Endometrium (tissue), 2 donors: ENCODE data around the gene LRRC23.
"Not testable (repeated sequence)": the region's sequence is repeated elsewhere in the genome, so short reads cannot be mapped to it uniquely, and the experiment has no call there.

Experiments used
- FAIRE-seq: peaks from 2 replicates; lab custom pipeline; 2012; peaks lifted over from hg19 to GRCh38; lab: Jason Lieb, UNC
- donor health status: control.
- donor health status: control.

The LRRC23 gene, protein sequence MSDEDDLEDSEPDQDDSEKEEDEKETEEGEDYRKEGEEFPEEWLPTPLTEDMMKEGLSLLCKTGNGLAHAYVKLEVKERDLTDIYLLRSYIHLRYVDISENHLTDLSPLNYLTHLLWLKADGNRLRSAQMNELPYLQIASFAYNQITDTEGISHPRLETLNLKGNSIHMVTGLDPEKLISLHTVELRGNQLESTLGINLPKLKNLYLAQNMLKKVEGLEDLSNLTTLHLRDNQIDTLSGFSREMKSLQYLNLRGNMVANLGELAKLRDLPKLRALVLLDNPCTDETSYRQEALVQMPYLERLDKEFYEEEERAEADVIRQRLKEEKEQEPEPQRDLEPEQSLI

GRCh38 chr12:6904280-6905276 lies at the start of gene LRRC23:
Gene LRRC23 (plus strand): TSS chr12:6904822. CDS start chr12:6905634, 812 bp downstream.
- peak; percentile 96 for FAIRE-seq

GRCh38 chr12:6855322-6855721 lies 49.3 kb upstream of the LRRC23 start:
- FAIRE-seq, result no peak

- no peak for FAIRE-seq
Measured at GRCh38 chr12:6858799-6859198, 45.8 kb upstream of the LRRC23 start.

DNA sequence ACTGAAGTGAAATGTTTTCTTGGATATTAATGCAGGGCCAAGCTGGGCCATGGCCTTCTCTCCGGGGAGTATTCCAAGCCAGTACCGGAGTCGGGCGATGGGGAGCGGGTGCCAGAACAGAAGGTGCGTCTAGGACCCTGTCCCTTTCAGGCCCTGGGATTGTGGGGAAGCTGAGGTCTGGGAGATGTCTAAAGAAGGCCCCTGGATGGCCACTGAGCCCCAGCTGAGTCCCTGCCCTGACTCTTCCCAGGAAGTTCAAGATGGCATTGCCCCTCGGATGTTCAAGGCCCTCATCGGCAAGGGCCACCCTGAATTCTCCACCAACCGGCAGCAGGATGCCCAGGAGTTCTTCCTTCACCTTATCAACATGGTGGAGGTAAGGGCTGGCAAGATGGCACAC lies 44.5 kb upstream of the LRRC23 start:
- FAIRE-seq, result no peak

GRCh38 chr12:6860942-6861341 lies 43.7 kb upstream of the LRRC23 start:
- FAIRE-seq, result no peak

DNA sequence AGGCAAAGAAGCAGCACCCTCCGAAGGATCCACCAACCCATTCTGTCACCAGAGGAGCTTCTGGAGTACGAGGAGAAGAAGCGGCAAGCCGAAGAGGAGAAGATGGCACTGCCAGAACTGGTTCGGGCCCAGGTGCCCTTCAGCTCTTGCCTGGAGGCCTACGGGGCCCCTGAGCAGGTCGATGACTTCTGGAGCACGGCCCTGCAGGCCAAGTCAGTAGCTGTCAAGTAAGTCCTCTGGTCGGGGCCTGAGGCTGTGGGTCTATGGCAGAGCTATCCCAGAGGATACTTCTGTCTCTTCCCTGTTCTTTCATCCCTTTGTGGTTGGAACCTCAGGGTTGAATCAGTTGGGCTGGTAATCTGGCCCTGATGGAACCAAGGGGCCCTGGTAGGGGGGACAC lies 43.2 kb upstream of the LRRC23 start:
- no peak for FAIRE-seq

DNA sequence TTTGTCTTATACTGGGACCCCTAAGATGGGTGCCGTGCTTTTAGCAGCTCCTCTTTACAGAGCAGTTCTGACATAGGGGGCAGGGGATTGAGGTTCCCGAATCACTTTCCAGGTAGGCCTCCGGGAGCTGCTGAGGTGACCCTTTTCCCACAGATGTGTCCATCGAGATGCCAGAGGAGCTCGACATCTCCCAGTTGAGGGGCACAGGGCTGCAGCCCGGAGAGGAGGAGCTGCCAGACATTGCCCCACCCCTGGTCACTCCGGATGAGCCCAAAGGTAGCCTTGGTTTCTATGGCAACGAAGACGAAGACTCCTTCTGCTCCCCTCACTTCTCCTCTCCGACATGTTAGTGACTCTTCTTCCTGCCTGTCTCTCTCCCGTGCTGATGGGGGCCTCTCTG lies 41.6 kb upstream of the LRRC23 start:
- no peak for FAIRE-seq

DNA sequence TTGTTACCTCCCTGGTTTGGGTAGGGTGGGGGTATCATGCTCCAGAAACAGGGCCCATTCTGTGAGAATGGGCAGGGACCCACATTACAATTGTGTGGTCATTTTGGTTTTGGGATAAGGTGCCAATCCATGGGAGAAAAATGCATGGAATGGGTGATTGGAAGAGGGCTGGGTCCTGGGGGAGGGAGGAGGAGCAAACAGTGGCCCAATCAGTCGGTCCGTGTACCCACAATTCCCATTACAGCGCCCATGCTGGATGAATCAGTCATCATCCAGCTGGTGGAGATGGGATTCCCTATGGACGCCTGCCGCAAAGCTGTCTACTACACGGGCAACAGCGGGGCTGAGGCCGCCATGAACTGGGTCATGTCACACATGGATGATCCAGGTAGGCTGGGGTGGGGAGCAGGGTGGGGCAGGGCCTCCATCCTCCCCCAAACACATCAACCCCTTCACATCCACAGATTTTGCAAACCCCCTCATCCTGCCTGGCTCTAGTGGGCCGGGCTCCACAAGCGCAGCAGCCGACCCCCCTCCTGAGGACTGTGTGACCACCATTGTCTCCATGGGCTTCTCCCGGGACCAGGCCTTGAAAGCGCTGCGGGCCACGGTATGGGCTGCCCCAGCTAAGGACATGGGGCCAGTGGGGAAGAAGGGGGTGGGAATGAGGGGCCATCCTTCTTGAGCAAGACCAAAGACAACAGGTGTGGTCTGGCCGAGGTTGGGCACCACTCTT lies 40.9 kb upstream of the LRRC23 start:
- FAIRE-seq, result no peak

DNA sequence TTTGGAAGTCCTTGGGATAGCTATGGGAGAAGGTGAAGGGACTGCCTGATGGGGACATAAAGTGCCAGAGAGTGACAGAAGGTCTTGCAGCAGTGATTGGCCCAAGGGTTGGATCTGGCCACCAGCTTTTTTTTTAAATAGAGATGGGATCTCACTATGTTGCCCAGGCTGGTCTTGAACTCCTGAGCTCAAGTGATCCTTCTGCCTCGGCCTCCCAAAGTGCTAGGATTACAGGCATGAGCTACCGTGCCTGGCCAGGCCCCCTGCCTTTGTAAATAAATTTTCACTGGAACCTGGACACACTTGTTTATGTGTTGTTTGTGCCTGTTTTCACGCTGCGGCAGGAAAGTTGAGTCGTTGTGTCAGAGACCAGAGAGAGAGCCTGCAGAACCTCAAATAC lies 39.3 kb upstream of the LRRC23 start:
- not testable (repeated sequence) for FAIRE-seq

GRCh38 chr12:6866163-6866919 lies 38.3 kb upstream of the LRRC23 start:
- FAIRE-seq, result no peak

DNA sequence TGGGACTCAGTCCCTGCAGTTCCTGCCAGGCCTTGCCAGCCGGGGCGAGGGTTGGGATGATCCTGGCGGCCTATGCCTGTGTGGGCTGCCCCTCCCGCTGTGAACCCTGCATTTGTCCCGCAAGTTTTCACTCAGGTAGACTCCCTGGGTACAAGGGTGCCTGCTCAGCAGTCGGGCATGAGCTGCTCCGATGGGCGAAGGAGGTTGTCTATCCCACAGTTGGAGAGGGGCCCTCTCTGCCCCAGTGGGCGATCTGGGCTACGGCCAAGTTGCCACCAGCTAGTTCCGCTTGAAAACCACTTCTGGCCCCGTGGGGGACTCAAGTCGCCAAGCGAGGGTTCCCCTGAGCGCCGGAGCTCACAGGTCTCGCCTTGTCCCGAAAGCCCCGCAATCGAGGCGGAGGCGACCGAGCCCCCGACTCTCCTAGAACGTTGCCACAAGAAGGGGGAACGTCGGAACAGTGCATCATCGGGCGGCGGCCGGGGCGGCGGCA lies 37.7 kb upstream of the LRRC23 start:
- FAIRE-seq, result no peak

DNA sequence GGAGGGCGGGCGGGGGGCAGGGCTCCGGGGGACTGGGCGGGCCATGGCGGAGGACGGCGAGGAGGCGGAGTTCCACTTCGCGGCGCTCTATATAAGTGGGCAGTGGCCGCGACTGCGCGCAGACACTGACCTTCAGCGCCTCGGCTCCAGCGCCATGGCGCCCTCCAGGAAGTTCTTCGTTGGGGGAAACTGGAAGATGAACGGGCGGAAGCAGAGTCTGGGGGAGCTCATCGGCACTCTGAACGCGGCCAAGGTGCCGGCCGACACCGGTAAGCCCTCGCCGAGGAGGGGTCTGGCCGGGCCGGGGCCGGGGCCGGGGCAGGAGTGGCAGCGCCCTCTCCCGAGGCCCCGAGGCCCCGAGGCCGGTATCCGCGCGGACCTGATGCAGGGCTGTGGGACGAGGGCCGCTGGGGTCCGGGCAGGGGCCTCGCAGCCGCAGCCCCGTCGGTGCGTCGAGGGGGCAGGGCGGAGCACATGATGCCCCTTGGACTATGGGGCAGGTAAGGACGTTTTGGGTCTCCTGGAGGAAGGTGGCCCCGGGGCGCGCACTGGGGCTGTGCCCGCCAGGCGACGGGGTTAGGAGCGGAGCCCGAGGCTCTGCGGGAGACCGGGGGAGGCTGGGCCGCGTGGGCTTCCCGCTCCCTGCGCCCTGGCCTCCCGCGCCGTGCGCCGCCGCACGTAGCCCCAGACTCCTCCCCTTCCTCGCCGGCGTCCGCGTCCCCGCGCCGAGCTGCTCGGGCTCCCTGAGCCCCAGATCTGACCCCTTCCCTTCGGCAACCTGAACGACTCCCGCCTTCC lies 37.0 kb upstream of the LRRC23 start, which contains the start of gene TPI1:
TSS of gene TPI1 (plus strand) at position 119 of the 798 bp plus-strand sequence. CDS start at position 155, 36 bp downstream.
- FAIRE-seq, result no peak

- no peak for FAIRE-seq
Measured at GRCh38 chr12:6868211-6869048, 36.2 kb upstream of the LRRC23 start.

GRCh38 chr12:6869049-6870021 lies 35.3 kb upstream of the LRRC23 start:
- FAIRE-seq, result no peak

- not testable (repeated sequence) for FAIRE-seq
Measured at GRCh38 chr12:6870304-6870703, 34.3 kb upstream of the LRRC23 start.

DNA sequence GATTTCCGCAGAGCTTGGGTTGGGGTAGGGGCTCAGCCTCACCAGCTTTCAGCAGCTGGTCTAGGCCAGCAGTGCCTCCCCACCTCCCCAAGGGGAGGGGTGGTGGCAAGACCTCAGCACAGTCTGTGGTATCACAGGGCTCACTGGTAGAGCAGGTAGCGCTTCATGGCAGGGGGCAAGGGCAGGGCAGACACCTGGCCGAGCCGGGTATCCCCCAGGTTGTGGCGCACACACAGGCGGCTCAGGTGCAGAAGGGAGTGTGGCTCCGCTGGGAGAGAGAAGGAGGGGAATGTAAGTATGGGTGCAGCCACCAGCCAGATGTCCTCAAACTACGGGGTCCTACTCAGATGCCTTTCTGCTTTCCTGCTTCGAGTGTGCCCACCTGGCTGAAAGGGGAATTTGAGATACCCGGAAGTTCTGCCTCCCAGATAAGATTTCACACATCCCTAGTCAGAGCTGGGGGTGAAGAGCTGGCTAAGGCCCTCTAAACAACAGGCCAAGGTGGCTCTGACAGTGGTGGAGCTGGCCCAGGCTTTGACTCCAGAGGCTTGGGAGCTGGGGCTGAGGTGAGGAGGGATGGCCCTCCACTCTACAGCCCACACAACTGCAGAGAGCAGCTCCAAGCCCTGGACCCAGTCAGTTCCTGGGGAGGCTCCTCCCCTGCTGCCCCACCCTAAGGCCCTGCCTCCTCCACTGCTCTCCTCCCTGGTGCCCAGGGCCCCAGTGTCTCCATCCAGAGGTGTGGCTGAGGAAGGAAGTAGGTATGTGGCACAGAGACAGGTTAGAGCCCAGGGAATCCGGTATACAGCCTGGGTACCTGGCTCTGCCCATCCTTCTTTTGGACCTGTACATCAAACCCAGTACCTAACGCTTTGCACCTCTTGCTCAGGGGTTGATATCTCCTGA lies 33.3 kb upstream of the LRRC23 start:
- no peak for FAIRE-seq
